IMR-90 (cell line): Measurements from ENCODE around the gene CCDC7. TPM values are rescaled to one million over a fixed set of nuclear protein-coding genes. Genes with fewer than 3 reads are reported as not detected.
"Not testable (repeated sequence)": the region's sequence is repeated elsewhere in the genome, so short reads cannot be mapped to it uniquely, and the experiment has no call there.

Source experiments
- ATAC-seq: fragments of 200-7000 bp; cut with Tn5 transposase; 2 replicates; pipeline ENCODE4 v1.9.1; 2020; ENCODE audit warnings: low read depth, mild to moderate bottlenecking, moderate library complexity
- BruUV-seq: library from RNA; stranded (reverse); fragments of 400-500 nt; replicated peaks from 2 replicates; lab custom pipeline; 2021; lab: Mats Ljungman, UMichigan
- CTCF ChIA-PET: fragments of 300-600 bp; formaldehyde crosslinking; extraction: SDS; loops from one replicate; lab custom pipeline; 2021; ENCODE audit warnings: antibody characterized with exemption; lab: Yijun Ruan, JAX
- POLR2A ChIA-PET: fragments of 300-600 bp; sonication (Branson Sonifier 250); formaldehyde crosslinking; loops from one replicate; lab custom pipeline; 2022; ENCODE audit warnings: antibody characterized with exemption; ENCODE audit not compliant: unreplicated experiment; lab: Charles Lee
- DNase-seq: peaks from one replicate; pipeline ENCODE4 v3.0.0; 2013
- H2AFZ ChIP-seq: replicated peaks from 2 replicates; pipeline ENCODE3; 2013; ENCODE audit warnings: low read length, mild to moderate bottlenecking; ENCODE audit not compliant: poor library complexity
- H2AK5ac ChIP-seq: 2 replicates; pipeline ENCODE4 v1.6.1; 2013; ENCODE audit warnings: low read depth, low read length, inconsistent platforms
- H2AK9ac ChIP-seq: replicated peaks from 2 replicates; pipeline ENCODE3; 2013; ENCODE audit warnings: mild to moderate bottlenecking, low read depth, low read length, moderate library complexity; ENCODE audit not compliant: poor library complexity
- H2BK120ac ChIP-seq: 2 replicates; pipeline ENCODE4 v1.6.1; 2013; ENCODE audit warnings: low read depth, low read length, inconsistent platforms
- H2BK15ac ChIP-seq: 3 replicates; pipeline ENCODE4 v1.6.1; 2013; ENCODE audit warnings: low read depth, low read length, inconsistent platforms
- H2BK20ac ChIP-seq: 2 replicates; pipeline ENCODE4 v1.6.1; 2013; ENCODE audit warnings: low read depth, mild to moderate bottlenecking, inconsistent platforms, low read length, moderate library complexity
- H2BK5ac ChIP-seq: 2 replicates; pipeline ENCODE4 v1.6.1; 2013; ENCODE audit warnings: mild to moderate bottlenecking, low read depth, low read length, inconsistent platforms; ENCODE audit not compliant: poor library complexity, severe bottlenecking
- H3K14ac ChIP-seq: replicated peaks from 2 replicates; pipeline ENCODE4 v1.6.1; 2013; ENCODE audit warnings: low read depth, low read length, inconsistent platforms
- H3K18ac ChIP-seq: 2 replicates; pipeline ENCODE4 v1.6.1; 2013; ENCODE audit warnings: low read depth, low read length, control low read depth
- H3K23ac ChIP-seq: 2 replicates; pipeline ENCODE4 v1.6.1; 2013; ENCODE audit warnings: low read depth, low read length, inconsistent platforms
- H3K27ac ChIP-seq: 2 replicates; pipeline ENCODE4 v1.5.1; 2013; ENCODE audit warnings: mild to moderate bottlenecking, control low read depth, low read length; ENCODE audit not compliant: insufficient read depth
- H3K27me3 ChIP-seq: 2 replicates; pipeline ENCODE4 v1.6.1; 2013; ENCODE audit warnings: low read length; ENCODE audit not compliant: control insufficient read depth, insufficient read depth
- H3K36me3 ChIP-seq: 2 replicates; pipeline ENCODE4 v1.6.1; 2013; ENCODE audit warnings: low read length, mixed read lengths; ENCODE audit not compliant: control insufficient read depth, insufficient read depth
- H3K4ac ChIP-seq: 2 replicates; pipeline ENCODE4 v1.6.1; 2013; ENCODE audit warnings: low read depth, low read length, inconsistent platforms
- H3K4me1 ChIP-seq: 2 replicates; pipeline ENCODE4 v1.6.1; 2013; ENCODE audit warnings: low read length, mixed read lengths; ENCODE audit not compliant: control insufficient read depth, insufficient read depth
- H3K4me2 ChIP-seq: 2 replicates; pipeline ENCODE4 v1.6.1; 2013; ENCODE audit warnings: low read depth, mild to moderate bottlenecking, control low read depth, low read length, moderate library complexity
- H3K4me3 ChIP-seq: 2 replicates; pipeline ENCODE4 v1.5.1; 2013; ENCODE audit warnings: low read depth, mild to moderate bottlenecking, control low read depth, low read length, moderate library complexity; ENCODE audit not compliant: insufficient read depth
- H3K56ac ChIP-seq: 2 replicates; pipeline ENCODE4 v1.6.1; 2013; ENCODE audit warnings: low read length, inconsistent platforms; ENCODE audit not compliant: insufficient read depth; ENCODE audit errors: extremely low read depth
- H3K79me1 ChIP-seq, 2 experiments: 2 replicates each; pipeline ENCODE4 v1.6.1; 2013; ENCODE audit warnings: low read length in 2 of 2, inconsistent platforms in 1 of 2, low read depth in 1 of 2
- H3K9ac ChIP-seq: 2 replicates; pipeline ENCODE4 v1.6.1; 2013; ENCODE audit warnings: low read depth, low read length, control low read depth
- H3K9me1 ChIP-seq: 2 replicates; pipeline ENCODE4 v1.6.1; 2013; ENCODE audit warnings: low read length, inconsistent platforms; ENCODE audit not compliant: insufficient read depth
- H3K9me3 ChIP-seq: 2 replicates; pipeline ENCODE4 v1.6.1; 2013; ENCODE audit warnings: low read length; ENCODE audit not compliant: control insufficient read depth, insufficient read depth
- H4K20me1 ChIP-seq: 2 replicates; pipeline ENCODE4 v1.6.1; 2013; ENCODE audit warnings: low read length, inconsistent platforms; ENCODE audit not compliant: insufficient read depth
- H4K5ac ChIP-seq: 2 replicates; pipeline ENCODE4 v1.6.1; 2013; ENCODE audit warnings: mild to moderate bottlenecking, low read depth, low read length, control low read depth
- H4K8ac ChIP-seq, 2 experiments: 2 replicates each; pipeline ENCODE4 v1.6.1; 2013; ENCODE audit warnings: low read depth in 2 of 2, low read length in 2 of 2, control low read depth in 1 of 2, inconsistent platforms in 1 of 2
- H4K91ac ChIP-seq: 2 replicates; pipeline ENCODE4 v1.6.1; 2013; ENCODE audit warnings: low read depth, low read length, inconsistent platforms; ENCODE audit not compliant: insufficient read depth
- WGBS, 2 experiments: methylation state at CpG; one replicate each; pipeline versions ENCODE4 v1.1.5 to v1.1.7; 2013; ENCODE audit warnings: missing lambda C conversion rate in 2 of 2; ENCODE audit not compliant: insufficient read length in 1 of 2; ENCODE audit errors: extremely low coverage in 2 of 2; 5-methylcytosine and 5-hydroxymethylcytosine counted together
- dilution Hi-C: fragments of 300-500 bp; cut with HindIII; formaldehyde crosslinking; loops from one replicate; pipeline ENCODE4 v1.14.3; 2018; ENCODE audit warnings: low sequenced_read_pairs; ENCODE audit not compliant: unreplicated experiment
- in situ Hi-C: fragments of 300-500 bp; cut with MboI; formaldehyde crosslinking; loops from 3 replicates; pipeline ENCODE4 v1.14.3; 2019; ENCODE audit warnings: low sequenced_read_pairs, inconsistent platforms, mixed read lengths
- intact Hi-C: fragments of 100-400 bp; cut with micrococcal nuclease; formaldehyde crosslinking; loops from 2 replicates; pipeline ENCODE4 v1.10.0; 2022
- polyA plus RNA-seq, 3 experiments: library from polyadenylated mRNA; depleted of rRNA; stranded (reverse); fragments of >200 nt; gene quantifications; 2 replicates each; pipeline ENCODE4 v1.2.3, GENCODE V29; 2012; ENCODE audit warnings: low replicate concordance in 1 of 3
- total RNA-seq: library from RNA; depleted of rRNA; stranded (reverse); fragments of >200 nt; gene quantifications from 2 replicates; pipeline ENCODE4 v1.2.3, GENCODE V29; 2012

Gene CCDC7
- total and polyA plus RNA-seq, 2 of the 4 experiments (the other 2 are of a cell fraction), result 0.74 to 4.3 TPM

DNA sequence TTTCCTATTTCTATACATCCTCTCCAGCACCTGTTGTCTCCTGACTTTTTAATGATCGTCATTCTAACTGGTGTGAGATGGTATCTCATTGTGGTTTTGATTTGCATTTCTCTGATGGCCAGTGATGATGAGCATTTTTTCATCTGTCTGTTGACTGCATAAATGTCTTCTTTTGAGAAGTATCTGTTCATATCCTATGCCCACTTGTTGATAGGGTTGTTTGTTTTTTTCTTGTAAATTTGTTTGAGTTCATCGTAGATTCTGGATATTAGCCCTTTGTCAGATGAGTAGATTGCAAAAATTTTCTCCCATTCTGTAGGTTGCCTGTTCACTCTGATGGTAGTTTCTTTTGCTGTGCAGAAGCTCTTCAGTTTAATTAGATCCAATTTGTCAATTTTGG, 253.7 kb downstream of the CCDC7 start:
- H3K9me1 ChIP-seq, H3K36me3 ChIP-seq, H3K9ac ChIP-seq, H3K4me2 ChIP-seq, dilution Hi-C loops, CTCF ChIA-PET, H4K5ac ChIP-seq, H2BK120ac ChIP-seq, H3K14ac ChIP-seq, H2AK9ac ChIP-seq, H3K27me3 ChIP-seq, ATAC-seq, H3K18ac ChIP-seq, intact Hi-C loops, in situ Hi-C loops, H2AK5ac ChIP-seq, DNase-seq, H4K8ac ChIP-seq, H3K4me3 ChIP-seq, H3K56ac ChIP-seq, H4K91ac ChIP-seq, POLR2A ChIA-PET, H3K4ac ChIP-seq, H3K79me1 ChIP-seq, H3K23ac ChIP-seq, H3K4me1 ChIP-seq, H4K20me1 ChIP-seq, H2BK15ac ChIP-seq, H3K9me3 ChIP-seq, BruUV-seq, H2BK5ac ChIP-seq, H2AFZ ChIP-seq, H3K27ac ChIP-seq, H2BK20ac ChIP-seq: not testable (repeated sequence)
- no CpG with 5 or more reads among the region's 2 CpGs for WGBS, 2 experiments
